Brain microvascular endothelial cell (primary cell): Measurements from ENCODE around the gene ADGRL3.
"Not testable (repeated sequence)": the region's sequence is repeated elsewhere in the genome, so short reads cannot be mapped to it uniquely, and the experiment has no call there.

Experiments
- DNase-seq: peaks from one replicate; pipeline ENCODE4 v3.0.0-alpha.2; 2020
- H3K27ac ChIP-seq: fragments of 250-450 bp; sonication (Bioruptor Pico); 2 replicates; pipeline ENCODE4 v1.5.1; 2020; ENCODE audit warnings: mild to moderate bottlenecking, moderate library complexity
- H3K27me3 ChIP-seq: fragments of 250-450 bp; sonication (Bioruptor Pico); replicated peaks from 2 replicates; pipeline ENCODE4 v1.5.1; 2020; ENCODE audit warnings: mild to moderate bottlenecking
- H3K36me3 ChIP-seq: fragments of 250-450 bp; sonication (Bioruptor Pico); replicated peaks from 2 replicates; pipeline ENCODE4 v1.5.1; 2020; ENCODE audit warnings: mild to moderate bottlenecking
- H3K4me3 ChIP-seq: 2 replicates; pipeline ENCODE4 v1.5.1; 2011; ENCODE audit warnings: low read depth, mild to moderate bottlenecking, control low read depth, low read length, moderate library complexity
- CTCF ChIP-seq: IDR thresholded peaks from 2 replicates; pipeline ENCODE4 v1.5.1; 2011; ENCODE audit warnings: low read depth, mild to moderate bottlenecking, moderate library complexity, low read length, control low read depth, inconsistent platforms; ENCODE audit errors: missing control alignments
- in situ Hi-C: cut with HindIII; loops from 2 replicates; pipeline ENCODE4 v1.10.0; 2017; ENCODE audit warnings: low sequenced_read_pairs, low pct_ligation_motif_present

ADGRL3 gene

GRCh38 chr4:61385256-61385655, 185.1 kb downstream of the ADGRL3 start:
- no peaks in the 10 kb centered on the region for H3K27me3 ChIP-seq
- in situ Hi-C loops: no loop called here
- no peak for TF ChIP-seq CTCF
- no peaks in the 10 kb centered on the region for H3K36me3 ChIP-seq
- H3K4me3 ChIP-seq: no peak overlapping the region
- H3K27ac ChIP-seq: no peak overlapping the region
- DNase-seq: no peak

- DNase-seq, in situ Hi-C loops, H3K27me3 ChIP-seq, H3K27ac ChIP-seq, H3K36me3 ChIP-seq, H3K4me3 ChIP-seq: not testable (repeated sequence)
Measured at GRCh38 chr4:61387372-61387771, 187.2 kb downstream of the ADGRL3 start.

GRCh38 chr4:61389640-61390039, 189.5 kb downstream of the ADGRL3 start:
- no peak overlapping the region for H3K4me3 ChIP-seq
- TF ChIP-seq CTCF: no peak
- DNase-seq: no peak
- no peak overlapping the region for H3K27ac ChIP-seq
- in situ Hi-C loops: no loop called here
- no peaks in the 10 kb centered on the region for H3K27me3 ChIP-seq
- H3K36me3 ChIP-seq: no peaks in the 10 kb centered on the region

GRCh38 chr4:61395754-61396153, 195.6 kb downstream of the ADGRL3 start:
- TF ChIP-seq CTCF: no peak
- H3K27me3 ChIP-seq: no peaks in the 10 kb centered on the region
- DNase-seq: no peak
- H3K27ac ChIP-seq: no peak overlapping the region
- no peaks in the 10 kb centered on the region for H3K36me3 ChIP-seq
- no peak overlapping the region for H3K4me3 ChIP-seq
- in situ Hi-C loops: no loop called here

GRCh38 chr4:61397174-61397573, 197.0 kb downstream of the ADGRL3 start:
- Histone ChIP-seq H3K36me3 (no peaks in the 10 kb centered on the region), H3K27me3 (no peaks in the 10 kb centered on the region), H3K27ac (no peak overlapping the region), H3K4me3 (no peak overlapping the region)
- no peak for TF ChIP-seq CTCF
- in situ Hi-C loops: no loop called here
- DNase-seq: no peak

- Histone ChIP-seq H3K27ac (no peak overlapping the region), H3K27me3 (no peaks in the 10 kb centered on the region), H3K4me3 (no peak overlapping the region), H3K36me3 (no peaks in the 10 kb centered on the region)
- DNase-seq: no peak
- no peak for TF ChIP-seq CTCF
- in situ Hi-C loops: no loop called here
Measured at GRCh38 chr4:61400439-61401038, 200.4 kb downstream of the ADGRL3 start.
